K562 (cell line): ENCODE data around the gene MARS1. TPM values are rescaled to one million over a fixed set of nuclear protein-coding genes. Genes with fewer than 3 reads are reported as not detected.

Experiments
- ARID1B ChIP-seq: fragments of 450-650 bp; IDR thresholded peaks from 2 replicates; pipeline ENCODE4 v1.6.1; 2016; ENCODE audit warnings: antibody characterized with exemption, mild to moderate bottlenecking, inconsistent platforms
- ARNT ChIP-seq, 2 experiments: fragments of 450-650 bp; IDR thresholded peaks; 2 replicates each; pipeline ENCODE4 v1.6.1; 2016; ENCODE audit warnings: mild to moderate bottlenecking in 1 of 2
- KDM5B ChIP-seq: fragments of 200-600 bp; sonication (generic); IDR thresholded peaks from 2 replicates; pipeline ENCODE4 v1.6.1; 2012; ENCODE audit warnings: low read depth, mild to moderate bottlenecking, moderate library complexity, low read length, control low read depth, inconsistent platforms; ENCODE audit not compliant: insufficient replicate concordance
- L3MBTL2 ChIP-seq: fragments of 450-650 bp; IDR thresholded peaks from 2 replicates; pipeline ENCODE4 v1.6.1; 2016; ENCODE audit warnings: mild to moderate bottlenecking, moderate library complexity
- MTA1 ChIP-seq: fragments of 450-650 bp; IDR thresholded peaks from 2 replicates; pipeline ENCODE4 v1.6.1; 2017; ENCODE audit warnings: borderline replicate concordance
- NBN ChIP-seq: fragments of 450-650 bp; IDR thresholded peaks from 2 replicates; pipeline ENCODE4 v1.6.1; 2016; ENCODE audit warnings: low read depth, mild to moderate bottlenecking
- STAT5A ChIP-seq: IDR thresholded peaks from 2 replicates; pipeline ENCODE4 v1.6.1; 2012; ENCODE audit warnings: low read length, inconsistent platforms, borderline replicate concordance
- ZEB2 ChIP-seq: fragments of 450-650 bp; IDR thresholded peaks from 2 replicates; pipeline ENCODE4 v1.6.1; 2016
- ZNF134 ChIP-seq: fragments of 250-450 bp; sonication (Bioruptor Pico); conservative IDR thresholded peaks from 2 replicates; pipeline ENCODE4 v1.4.0; 2020
- ZNF23 ChIP-seq: fragments of 250-450 bp; sonication (Bioruptor Pico); IDR thresholded peaks from 2 replicates; pipeline ENCODE4 v1.4.0; 2020; ENCODE audit warnings: mild to moderate bottlenecking
- ZNF431 ChIP-seq: sonication (generic); formaldehyde crosslinking; IDR thresholded peaks from 2 replicates; pipeline ENCODE4 v1.8.0; 2022; ENCODE audit warnings: mild to moderate bottlenecking, missing genetic modification reagents
- ZNF830 ChIP-seq: fragments of 250-450 bp; sonication (Bioruptor Pico); IDR thresholded peaks from 2 replicates; pipeline ENCODE4 v1.5.0; 2021; ENCODE audit warnings: mild to moderate bottlenecking
- polyA plus RNA-seq, 8 experiments: library from polyadenylated mRNA; depleted of rRNA in 4 of 8; stranded (reverse) in 5 of 8; unstranded in 3 of 8; fragments of >200 nt; fragmentation: Nextera tagmentation in 2 of 8; fragmentation: Illumina TruSeq in 1 of 8; extraction: Ambion mirVana in 2 of 8; extraction: Trizol in 1 of 8; gene quantifications; 2 replicates each; pipeline versions ENCODE4 v1.2.1 to v1.2.3, GENCODE V29; 2011 to 2014; ENCODE audit warnings: inconsistent platforms in 1 of 8, missing spikeins in 1 of 8
- total RNA-seq, 7 experiments: library from RNA; depleted of rRNA in 6 of 7; stranded (reverse); fragments of >200 nt in 6 of 7; fragmentation: Illumina TruSeq in 2 of 7; extraction: Trizol in 2 of 7; gene quantifications; 2 replicates each; pipeline versions ENCODE4 v1.2.1 to v1.2.3, GENCODE V29; 2011 to 2021; ENCODE audit warnings: low replicate concordance in 1 of 7
- TF ChIP-seq, protein P1 (sequence below), 2 experiments: IDR thresholded peaks in 1 of 2; conservative IDR thresholded peaks in 1 of 2; 2 replicates each; pipeline ENCODE4 v1.6.1; 2016; ENCODE audit warnings: low read depth in 2 of 2, mild to moderate bottlenecking in 1 of 2, missing compliant biosample characterization in 1 of 2, missing genetic modification characterization in 1 of 2, moderate library complexity in 1 of 2
- TF ChIP-seq, protein P2 (sequence below): IDR thresholded peaks from 2 replicates; pipeline ENCODE4 v1.6.1; 2011; ENCODE audit warnings: borderline replicate concordance, low read depth, mild to moderate bottlenecking, moderate library complexity, low read length; ENCODE audit not compliant: insufficient read depth, poor library complexity, severe bottlenecking
- TF ChIP-seq, protein P3 (sequence below), 2 experiments: fragments of 450-650 bp; IDR thresholded peaks; 2 replicates each; pipeline ENCODE4 v1.6.1; 2018; ENCODE audit warnings: mild to moderate bottlenecking in 2 of 2, low read depth in 1 of 2; ENCODE audit not compliant: partially characterized antibody in 2 of 2
- TF ChIP-seq, protein P4 (sequence below), 2 experiments: fragments of 450-650 bp; IDR thresholded peaks; 2 replicates each; pipeline ENCODE4 v1.6.1; 2016

MARS1 gene
- total and polyA plus RNA-seq, 9 of the 15 experiments (the other 6 are each of a cell fraction or from before 2014, with no cell fraction given) = 117 to 382 (median 220) TPM

DNA sequence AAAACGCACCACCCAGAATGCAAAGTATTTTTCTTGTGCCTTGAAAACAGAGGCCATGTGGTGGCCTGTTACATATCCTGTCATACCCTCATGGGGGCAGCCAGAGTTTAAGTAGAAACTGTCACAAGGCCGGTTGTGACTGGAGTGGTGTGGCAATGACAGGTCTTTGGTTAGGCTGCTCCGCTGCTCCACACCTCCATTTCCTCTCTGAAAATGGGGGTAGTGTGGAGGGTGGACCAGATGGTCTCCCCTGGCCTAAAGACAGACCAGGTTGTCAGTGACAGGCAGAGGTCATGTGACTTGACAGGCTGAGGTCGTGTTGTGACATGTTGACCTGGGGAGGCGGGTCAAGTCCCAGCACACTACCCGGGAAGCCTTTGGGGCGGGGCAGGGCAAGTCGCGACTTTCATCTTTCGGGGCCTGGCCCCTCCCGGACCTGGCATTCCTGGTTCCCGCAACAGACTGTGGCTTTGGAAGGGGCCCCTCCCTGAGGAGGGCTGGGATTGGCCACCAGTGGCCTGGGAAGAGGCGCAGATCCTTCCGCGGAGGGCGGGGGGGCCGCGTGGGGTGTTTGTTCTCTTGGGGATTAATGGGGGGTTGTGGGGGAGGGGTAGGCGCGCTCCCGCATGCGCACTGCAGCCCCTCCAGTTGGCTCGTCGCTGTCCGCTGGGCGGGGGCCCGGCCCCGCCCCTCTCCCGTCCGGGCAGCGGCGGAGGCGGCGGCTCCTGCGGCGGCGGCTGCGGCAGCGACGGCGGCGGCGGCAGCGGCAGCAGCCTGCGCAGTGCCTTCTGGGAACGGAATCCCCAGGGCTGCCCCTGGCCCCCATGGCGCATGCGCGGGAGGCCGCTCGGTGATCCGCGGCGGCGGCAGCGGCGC lies 34.4 kb downstream of the MARS1 start, which contains the start of gene MBD6 (continued):
- TF ChIP-seq, protein P1, sequence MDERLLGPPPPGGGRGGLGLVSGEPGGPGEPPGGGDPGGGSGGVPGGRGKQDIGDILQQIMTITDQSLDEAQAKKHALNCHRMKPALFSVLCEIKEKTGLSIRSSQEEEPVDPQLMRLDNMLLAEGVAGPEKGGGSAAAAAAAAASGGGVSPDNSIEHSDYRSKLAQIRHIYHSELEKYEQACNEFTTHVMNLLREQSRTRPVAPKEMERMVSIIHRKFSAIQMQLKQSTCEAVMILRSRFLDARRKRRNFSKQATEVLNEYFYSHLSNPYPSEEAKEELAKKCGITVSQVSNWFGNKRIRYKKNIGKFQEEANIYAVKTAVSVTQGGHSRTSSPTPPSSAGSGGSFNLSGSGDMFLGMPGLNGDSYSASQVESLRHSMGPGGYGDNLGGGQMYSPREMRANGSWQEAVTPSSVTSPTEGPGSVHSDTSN (CRISPR knock-in tag; IDR thresholded peaks at IDR 0.05; ENCODE audit: low read depth) = peak; percentile 6; the same call in 1 of the 2 replicates
- TF ChIP-seq, protein P1 (tag; conservative IDR thresholded peaks at IDR 0.05; ENCODE audit: low read depth) = peak; percentile 82
- peak; percentile 11; the same call in 1 of the 2 replicates for TF ChIP-seq STAT5A
- TF ChIP-seq NBN = 0 out of 2 replicates have a peak, but pooled peaks have one; percentile 66
- TF ChIP-seq ZEB2 = peak; percentile 60; the same call in 1 of the 2 replicates
- TF ChIP-seq, protein P2, sequence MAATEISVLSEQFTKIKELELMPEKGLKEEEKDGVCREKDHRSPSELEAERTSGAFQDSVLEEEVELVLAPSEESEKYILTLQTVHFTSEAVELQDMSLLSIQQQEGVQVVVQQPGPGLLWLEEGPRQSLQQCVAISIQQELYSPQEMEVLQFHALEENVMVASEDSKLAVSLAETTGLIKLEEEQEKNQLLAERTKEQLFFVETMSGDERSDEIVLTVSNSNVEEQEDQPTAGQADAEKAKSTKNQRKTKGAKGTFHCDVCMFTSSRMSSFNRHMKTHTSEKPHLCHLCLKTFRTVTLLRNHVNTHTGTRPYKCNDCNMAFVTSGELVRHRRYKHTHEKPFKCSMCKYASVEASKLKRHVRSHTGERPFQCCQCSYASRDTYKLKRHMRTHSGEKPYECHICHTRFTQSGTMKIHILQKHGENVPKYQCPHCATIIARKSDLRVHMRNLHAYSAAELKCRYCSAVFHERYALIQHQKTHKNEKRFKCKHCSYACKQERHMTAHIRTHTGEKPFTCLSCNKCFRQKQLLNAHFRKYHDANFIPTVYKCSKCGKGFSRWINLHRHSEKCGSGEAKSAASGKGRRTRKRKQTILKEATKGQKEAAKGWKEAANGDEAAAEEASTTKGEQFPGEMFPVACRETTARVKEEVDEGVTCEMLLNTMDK = peak; percentile 4
- peak; percentile 60; the same call in 1 of the 2 replicates for TF ChIP-seq MTA1
- TF ChIP-seq, protein P3, sequence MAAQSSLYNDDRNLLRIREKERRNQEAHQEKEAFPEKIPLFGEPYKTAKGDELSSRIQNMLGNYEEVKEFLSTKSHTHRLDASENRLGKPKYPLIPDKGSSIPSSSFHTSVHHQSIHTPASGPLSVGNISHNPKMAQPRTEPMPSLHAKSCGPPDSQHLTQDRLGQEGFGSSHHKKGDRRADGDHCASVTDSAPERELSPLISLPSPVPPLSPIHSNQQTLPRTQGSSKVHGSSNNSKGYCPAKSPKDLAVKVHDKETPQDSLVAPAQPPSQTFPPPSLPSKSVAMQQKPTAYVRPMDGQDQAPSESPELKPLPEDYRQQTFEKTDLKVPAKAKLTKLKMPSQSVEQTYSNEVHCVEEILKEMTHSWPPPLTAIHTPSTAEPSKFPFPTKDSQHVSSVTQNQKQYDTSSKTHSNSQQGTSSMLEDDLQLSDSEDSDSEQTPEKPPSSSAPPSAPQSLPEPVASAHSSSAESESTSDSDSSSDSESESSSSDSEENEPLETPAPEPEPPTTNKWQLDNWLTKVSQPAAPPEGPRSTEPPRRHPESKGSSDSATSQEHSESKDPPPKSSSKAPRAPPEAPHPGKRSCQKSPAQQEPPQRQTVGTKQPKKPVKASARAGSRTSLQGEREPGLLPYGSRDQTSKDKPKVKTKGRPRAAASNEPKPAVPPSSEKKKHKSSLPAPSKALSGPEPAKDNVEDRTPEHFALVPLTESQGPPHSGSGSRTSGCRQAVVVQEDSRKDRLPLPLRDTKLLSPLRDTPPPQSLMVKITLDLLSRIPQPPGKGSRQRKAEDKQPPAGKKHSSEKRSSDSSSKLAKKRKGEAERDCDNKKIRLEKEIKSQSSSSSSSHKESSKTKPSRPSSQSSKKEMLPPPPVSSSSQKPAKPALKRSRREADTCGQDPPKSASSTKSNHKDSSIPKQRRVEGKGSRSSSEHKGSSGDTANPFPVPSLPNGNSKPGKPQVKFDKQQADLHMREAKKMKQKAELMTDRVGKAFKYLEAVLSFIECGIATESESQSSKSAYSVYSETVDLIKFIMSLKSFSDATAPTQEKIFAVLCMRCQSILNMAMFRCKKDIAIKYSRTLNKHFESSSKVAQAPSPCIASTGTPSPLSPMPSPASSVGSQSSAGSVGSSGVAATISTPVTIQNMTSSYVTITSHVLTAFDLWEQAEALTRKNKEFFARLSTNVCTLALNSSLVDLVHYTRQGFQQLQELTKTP (IDR thresholded peaks at IDR 0.05; ENCODE audit: low read depth in 1 of 2, partially characterized antibody in 2 of 2) = peak; percentile 80 to 90
- TF ChIP-seq ARID1B = peak; percentile 73
- no peak for TF ChIP-seq ZNF431 (CRISPR knock-in tag)
- TF ChIP-seq, protein P4, sequence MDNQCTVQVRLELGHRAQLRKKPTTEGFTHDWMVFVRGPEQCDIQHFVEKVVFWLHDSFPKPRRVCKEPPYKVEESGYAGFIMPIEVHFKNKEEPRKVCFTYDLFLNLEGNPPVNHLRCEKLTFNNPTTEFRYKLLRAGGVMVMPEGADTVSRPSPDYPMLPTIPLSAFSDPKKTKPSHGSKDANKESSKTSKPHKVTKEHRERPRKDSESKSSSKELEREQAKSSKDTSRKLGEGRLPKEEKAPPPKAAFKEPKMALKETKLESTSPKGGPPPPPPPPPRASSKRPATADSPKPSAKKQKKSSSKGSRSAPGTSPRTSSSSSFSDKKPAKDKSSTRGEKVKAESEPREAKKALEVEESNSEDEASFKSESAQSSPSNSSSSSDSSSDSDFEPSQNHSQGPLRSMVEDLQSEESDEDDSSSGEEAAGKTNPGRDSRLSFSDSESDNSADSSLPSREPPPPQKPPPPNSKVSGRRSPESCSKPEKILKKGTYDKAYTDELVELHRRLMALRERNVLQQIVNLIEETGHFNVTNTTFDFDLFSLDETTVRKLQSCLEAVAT (IDR thresholded peaks at IDR 0.05) = peak in 1 of 2 experiments; percentile 84; a peak in 1 of 4 replicates
- no peak for TF ChIP-seq ZNF23
- TF ChIP-seq ARNT (IDR thresholded peaks at IDR 0.05) = peak in 1 of 2 experiments; percentile 88; a peak in 3 of 4 replicates
- no peak for TF ChIP-seq ZNF830 (CRISPR knock-in tag)
- TF ChIP-seq KDM5B = peak; percentile 67
- peak; percentile 44 for TF ChIP-seq ZNF134 (CRISPR knock-in tag)
- peak; percentile 88 for TF ChIP-seq L3MBTL2
